Stimulated activated naive CD8-positive, alpha-beta T cell treated with anti-CD3 and anti-CD28 coated beads, Interleukin-15, Interleukin-2, amounts not matched to agents 100 U/mL and 50 U/mL, for 24 hours (primary cell): ENCODE data around the gene AP1G2.
"Not testable (repeated sequence)": the region's sequence is repeated elsewhere in the genome, so short reads cannot be mapped to it uniquely, and the experiment has no call there.

ENCODE experiments used
- ATAC-seq: fragments of 150-1000 bp; cut with Tn5 transposase; one replicate; pipeline ENCODE4 v1.10.0; 2021
- DNase-seq: peaks from one replicate; pipeline ENCODE4 v3.0.0; 2021

The AP1G2 gene

DNA sequence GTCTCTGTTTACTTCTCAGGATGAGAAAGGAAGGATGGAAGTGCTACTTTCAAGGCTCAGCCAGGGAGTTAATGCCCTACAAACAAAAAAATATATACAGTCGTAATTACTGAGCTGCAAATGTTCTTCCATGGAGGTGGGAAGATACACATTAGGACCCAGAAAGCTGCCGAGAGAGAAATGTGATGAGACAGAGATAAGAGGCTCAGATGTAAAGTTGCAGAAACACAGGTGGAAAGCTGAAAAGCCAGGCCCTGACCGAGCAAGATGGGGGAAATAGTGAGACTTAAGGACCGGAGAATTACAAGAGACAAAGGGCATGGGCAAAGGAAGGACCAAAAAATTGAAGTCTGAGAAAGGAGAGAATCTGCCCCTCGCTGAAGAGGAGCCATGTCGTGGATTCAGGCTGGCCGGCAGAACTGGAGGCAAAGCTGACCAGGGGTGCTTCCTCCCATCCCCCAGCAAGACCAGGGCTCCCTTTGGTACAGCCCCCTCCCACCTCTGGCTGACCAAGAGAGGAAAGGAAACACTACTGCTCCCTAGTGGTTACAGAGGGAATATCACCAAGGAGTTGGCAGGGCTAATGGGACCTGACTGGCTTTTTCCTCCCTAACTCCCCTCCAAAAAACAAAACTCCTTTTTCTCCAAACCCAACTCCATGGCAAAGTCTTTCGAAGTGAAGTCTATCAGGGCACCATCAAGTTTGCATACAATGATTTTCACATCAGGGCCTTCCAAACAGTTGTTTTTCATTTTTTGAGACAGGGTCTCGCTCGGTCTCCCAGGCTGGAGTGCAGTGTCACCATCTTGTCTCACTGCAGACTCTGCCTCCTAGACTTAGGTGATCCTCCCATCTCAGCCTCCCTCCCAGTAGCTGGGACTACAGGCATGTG is 28.1 kb downstream of the AP1G2 start:
- DNase-seq, result no peak
- ATAC-seq, result peak; percentile 52

DNA sequence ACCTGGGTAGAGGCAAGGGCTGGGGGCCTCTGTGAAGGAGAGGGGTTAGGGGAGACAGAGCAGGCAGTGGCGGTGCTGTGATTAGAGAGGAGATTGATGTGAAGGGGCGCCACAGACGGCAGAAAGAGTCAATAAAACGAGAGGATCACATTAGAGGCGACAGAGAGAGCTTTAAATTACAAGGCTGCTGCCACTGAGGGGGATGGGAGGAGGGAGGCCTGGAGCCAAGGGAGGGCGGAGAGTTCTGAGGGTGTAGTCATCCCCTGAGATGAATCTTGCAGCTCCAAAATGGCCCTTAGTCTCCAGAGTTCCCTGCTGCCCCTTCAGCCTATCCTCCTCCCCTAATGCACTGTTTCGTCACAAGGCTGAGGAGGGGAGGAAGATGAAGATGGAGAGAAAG is 28.8 kb downstream of the AP1G2 start:
- no peak for ATAC-seq
- no peak for DNase-seq

GRCh38 chr14:23538050-23538718 is 29.4 kb downstream of the AP1G2 start:
- DNase-seq (no peak), ATAC-seq (no peak)

GRCh38 chr14:23537351-23538049 is 30.1 kb downstream of the AP1G2 start:
- DNase-seq (no peak), ATAC-seq (peak; percentile 30)

- not testable (repeated sequence) for ATAC-seq, DNase-seq
Measured at GRCh38 chr14:23536906-23537305, 30.7 kb downstream of the AP1G2 start.

DNA sequence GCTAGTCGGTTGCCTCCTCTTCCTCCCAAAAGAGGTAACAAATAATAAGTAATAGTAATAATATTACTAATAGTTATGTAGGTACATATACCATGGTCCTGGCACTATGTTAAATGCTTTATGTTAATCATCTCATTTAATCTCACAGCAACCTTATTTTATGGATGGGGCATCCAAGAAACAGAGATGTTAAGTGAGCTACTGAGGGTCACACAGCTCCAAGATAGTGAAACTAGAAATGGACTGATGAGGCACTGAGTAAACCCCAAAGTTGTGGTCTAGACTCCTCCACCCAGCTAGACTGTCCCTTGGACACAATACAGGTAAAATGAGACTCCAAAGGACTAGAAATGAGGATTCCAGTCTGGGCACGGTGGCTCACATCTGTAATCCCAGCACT is 31.1 kb downstream of the AP1G2 start:
- DNase-seq, result no peak
- ATAC-seq, result no peak

DNA sequence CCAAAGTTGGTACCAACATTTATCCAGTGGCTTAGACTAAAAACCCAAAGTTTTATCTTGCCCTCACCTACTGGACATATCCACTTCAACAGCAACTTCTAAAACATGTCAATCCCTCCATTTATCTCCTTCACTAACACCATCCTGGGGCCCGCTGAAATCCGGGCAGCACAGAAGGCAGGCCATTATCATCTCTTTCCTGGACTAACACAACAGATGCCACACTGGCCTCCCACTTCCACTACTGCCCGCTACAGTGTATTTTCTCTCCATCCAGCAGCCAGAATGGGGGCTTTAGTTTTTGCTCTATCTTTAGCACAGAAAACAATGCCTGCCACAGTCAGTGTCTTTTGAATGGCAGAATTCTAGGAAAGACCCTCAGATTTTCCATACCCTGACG is 31.6 kb downstream of the AP1G2 start:
- no peak for DNase-seq
- ATAC-seq, result no peak

- no peak for ATAC-seq
- no peak for DNase-seq
Measured at GRCh38 chr14:23533652-23534435, 33.7 kb downstream of the AP1G2 start.

DNA sequence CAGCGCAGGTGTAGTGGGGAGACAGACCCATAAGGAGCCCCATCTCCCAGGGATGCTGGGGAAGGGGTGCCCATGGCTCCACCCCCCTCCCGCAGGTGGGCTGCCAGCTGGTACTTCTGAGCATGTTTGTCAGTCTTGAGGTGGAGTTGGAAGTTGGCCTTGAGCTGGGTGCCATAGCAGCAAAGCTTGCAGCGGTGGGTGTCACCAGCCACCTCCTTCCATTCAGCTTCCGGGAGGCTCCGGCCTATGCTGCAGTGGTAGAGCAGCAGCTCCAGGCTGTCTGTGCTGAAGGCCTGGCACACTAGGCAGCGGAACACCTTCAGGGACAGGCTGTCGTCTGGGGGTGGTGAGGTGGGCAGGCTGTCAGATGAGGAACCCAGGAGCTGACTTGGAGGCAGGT is 34.9 kb downstream of the AP1G2 start:
- no peak for ATAC-seq

GRCh38 chr14:23531391-23531790 is 36.2 kb downstream of the AP1G2 start:
- DNase-seq (no peak), ATAC-seq (no peak)

More for the DNA sequence above, 34.9 kb downstream of the AP1G2 start:
- no peak for DNase-seq

- ATAC-seq, result no peak
- no peak for DNase-seq
Measured at GRCh38 chr14:23530375-23531055, 37.1 kb downstream of the AP1G2 start.

DNA sequence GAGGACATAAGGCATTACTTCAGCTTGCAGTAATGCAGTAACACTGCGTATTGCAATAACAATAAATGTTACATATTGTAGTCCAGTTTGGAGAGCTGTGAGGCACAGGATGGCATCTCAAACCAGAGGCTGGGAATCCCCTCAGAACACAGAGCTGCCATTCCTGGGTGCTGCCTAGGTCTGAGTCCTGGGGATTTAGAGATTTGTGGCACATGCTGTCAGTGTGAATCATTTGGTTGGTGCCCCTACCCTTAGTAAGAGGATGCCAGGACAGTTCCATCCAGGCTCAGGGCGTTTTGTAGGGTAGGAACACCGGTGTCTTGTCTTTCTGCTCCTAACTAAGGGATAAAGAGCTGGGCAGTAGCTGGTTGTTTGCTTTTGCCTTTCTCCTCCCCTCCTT is 38.6 kb downstream of the AP1G2 start:
- DNase-seq (no peak), ATAC-seq (no peak)

- DNase-seq, result no peak
- ATAC-seq, result no peak
Measured at GRCh38 chr14:23528555-23528954, 39.0 kb downstream of the AP1G2 start.

- no peak for ATAC-seq
- DNase-seq, result no peak
Measured at GRCh38 chr14:23525611-23526010, 42.0 kb downstream of the AP1G2 start.

GRCh38 chr14:23524954-23525353 is 42.6 kb downstream of the AP1G2 start:
- DNase-seq, result no peak

GRCh38 chr14:23523229-23524016 is 44.2 kb downstream of the AP1G2 start:
- ATAC-seq, result no peak
- no peak for DNase-seq

More at GRCh38 chr14:23524954-23525353, 42.6 kb downstream of the AP1G2 start:
- ATAC-seq, result no peak

DNA sequence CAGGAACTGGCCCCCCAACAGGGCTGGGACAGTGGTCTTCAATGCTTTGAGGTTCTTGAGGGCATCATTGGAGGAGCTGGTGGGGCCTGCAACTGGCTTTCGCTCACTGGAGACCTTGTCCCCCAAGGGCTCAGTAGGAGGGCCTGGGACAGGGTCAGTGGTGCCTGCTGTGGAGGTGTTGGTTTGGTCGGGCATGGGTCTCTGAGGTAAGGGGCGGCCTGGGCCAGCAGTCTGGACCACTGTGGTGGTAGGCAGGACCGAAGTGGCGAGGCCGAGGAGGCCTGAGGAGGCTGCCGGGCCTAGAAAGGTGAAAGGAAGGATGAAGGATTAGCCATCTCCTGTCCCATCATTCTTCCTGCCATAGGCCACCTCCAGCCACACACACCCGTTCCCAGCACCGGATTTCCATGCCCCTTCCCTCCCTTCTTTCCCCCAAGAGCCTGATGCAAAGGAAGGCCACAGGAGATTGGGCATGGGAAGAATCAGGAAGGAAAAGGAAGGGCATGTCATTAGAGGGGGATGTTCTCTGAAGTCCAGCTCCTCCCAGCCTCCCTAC is 44.9 kb downstream of the AP1G2 start:
- DNase-seq (no peak), ATAC-seq (no peak)

DNA sequence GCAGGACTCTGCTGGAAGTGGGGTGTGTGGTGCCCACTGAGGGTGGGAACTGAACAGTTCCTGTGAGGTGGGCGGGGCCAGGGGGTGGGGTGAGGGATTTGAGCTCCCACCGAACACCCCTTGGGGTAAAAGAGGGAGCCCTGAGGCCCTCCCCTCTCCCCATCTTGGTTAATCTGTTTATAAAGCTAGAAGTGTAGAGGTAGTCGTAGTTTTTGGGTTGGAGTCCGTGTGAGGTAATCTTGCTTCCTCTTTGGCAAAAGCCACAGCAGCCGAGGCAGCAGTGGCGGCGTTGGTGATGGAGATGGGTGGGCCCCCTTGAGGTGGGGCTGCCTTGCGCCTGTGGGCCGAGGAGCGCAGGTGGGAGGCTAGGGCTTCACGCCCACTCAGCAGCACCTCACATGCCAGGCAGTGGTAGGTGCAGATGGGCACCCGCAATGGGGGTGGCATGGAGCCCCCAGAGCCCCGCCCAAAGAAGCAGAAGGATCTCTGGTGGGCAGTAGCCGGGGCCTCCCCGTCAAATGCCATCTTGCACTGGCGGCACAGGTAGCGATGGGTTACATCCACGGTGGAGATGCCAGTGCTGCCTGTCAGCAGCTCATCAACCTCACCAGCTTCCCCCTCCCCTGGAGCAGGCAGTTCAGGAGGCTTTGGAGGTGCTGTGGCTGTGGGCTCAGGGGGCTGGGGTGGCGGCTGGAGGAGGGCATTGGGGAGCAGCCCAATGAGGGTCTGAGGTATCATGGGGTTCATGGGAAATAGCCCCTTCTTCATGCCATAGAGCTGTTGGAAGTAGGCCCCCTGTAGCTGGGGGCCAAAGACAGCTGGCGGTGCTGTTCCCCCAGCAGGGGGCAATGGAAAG is 45.6 kb downstream of the AP1G2 start:
- DNase-seq (no peak), ATAC-seq (no peak)

DNA sequence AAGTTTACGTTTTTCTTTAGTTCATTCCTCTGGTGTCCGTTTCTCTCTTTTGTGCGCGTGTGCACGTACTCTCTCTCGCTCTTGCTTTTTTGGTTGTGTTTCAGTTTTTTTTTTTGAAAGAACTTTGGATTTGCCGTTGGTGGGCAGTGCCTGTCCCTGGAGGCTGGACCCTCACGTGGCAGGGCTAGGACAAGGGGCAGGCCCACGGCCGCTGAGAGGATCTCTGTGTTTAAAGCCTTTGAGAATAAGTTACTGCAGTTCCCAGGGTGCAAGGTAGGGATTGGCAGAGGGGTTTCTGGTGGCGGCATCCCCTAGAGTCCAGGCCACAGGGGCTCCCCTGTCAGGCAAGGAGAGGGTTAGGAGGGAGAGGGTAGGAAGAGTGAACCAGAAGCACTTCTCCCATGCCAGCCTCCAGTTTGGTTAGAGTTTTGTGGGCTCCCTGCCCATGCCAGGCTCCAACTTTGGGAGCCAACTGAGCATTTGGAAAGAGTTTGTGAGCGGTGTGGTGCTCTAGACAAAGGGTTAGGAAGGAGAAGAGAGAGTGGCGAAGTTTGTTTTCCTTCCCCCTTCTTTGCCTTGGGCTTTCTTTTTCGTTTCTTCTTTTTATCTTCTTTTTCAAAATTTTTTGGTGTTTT is 46.6 kb downstream of the AP1G2 start:
- ATAC-seq (no peak), DNase-seq (no peak)
